CD1c-positive myeloid dendritic cell (primary cell): ENCODE measurements around the gene CAMTA2.

Experiments
- DNase-seq: peaks from one replicate; pipeline ENCODE4 v3.0.0-alpha.2; 2016; ENCODE audit errors: extremely low spot score

The CAMTA2 gene

GRCh38 chr17:4947010-4947410, 40.5 kb downstream of the CAMTA2 start:
- peak; percentile 39 for DNase-seq

GRCh38 chr17:4946312-4946976, 41.0 kb downstream of the CAMTA2 start:
- DNase-seq: peak; percentile 61

GRCh38 chr17:4945944-4946280, 41.6 kb downstream of the CAMTA2 start:
- no peak for DNase-seq

- DNase-seq: peak; percentile 82
Measured at GRCh38 chr17:4945176-4945943, 42.1 kb downstream of the CAMTA2 start.

- DNase-seq: no peak
Measured at GRCh38 chr17:4944554-4945175, 42.8 kb downstream of the CAMTA2 start.

- peak; percentile 49 for DNase-seq
Measured at GRCh38 chr17:4944163-4944553, 43.3 kb downstream of the CAMTA2 start.

- DNase-seq: no peak
Measured at GRCh38 chr17:4942760-4943508, 44.5 kb downstream of the CAMTA2 start.

GRCh38 chr17:4941319-4941610, 46.2 kb downstream of the CAMTA2 start:
- DNase-seq: no peak

GRCh38 chr17:4940555-4941318, 46.7 kb downstream of the CAMTA2 start:
- DNase-seq: no peak

- peak; percentile 100 for DNase-seq
Measured at GRCh38 chr17:4939796-4940554, 47.5 kb downstream of the CAMTA2 start, which contains the start of the genes RNF167 and SLC25A11. RNF167 (plus strand) TSS chr17:4940268; CDS start chr17:4940910, 642 bp downstream. SLC25A11 (minus strand) TSS chr17:4940046; CDS start chr17:4939910, 136 bp downstream.

- DNase-seq: no peak
Measured at GRCh38 chr17:4939546-4939795, 48.0 kb downstream of the CAMTA2 start.

GRCh38 chr17:4938688-4939545, 48.6 kb downstream of the CAMTA2 start:
- DNase-seq: no peak

- no peak for DNase-seq
Measured at GRCh38 chr17:4938069-4938491, 49.4 kb downstream of the CAMTA2 start.

GRCh38 chr17:4937553-4937952, 49.9 kb downstream of the CAMTA2 start:
- DNase-seq: no peak

- DNase-seq: no peak
Measured at GRCh38 chr17:4936436-4936835, 51.0 kb downstream of the CAMTA2 start.

GRCh38 chr17:4935650-4936049, 51.8 kb downstream of the CAMTA2 start:
- DNase-seq: no peak

- DNase-seq: peak; percentile 49
Measured at GRCh38 chr17:4934173-4934979, 53.1 kb downstream of the CAMTA2 start.

- DNase-seq: no peak
Measured at GRCh38 chr17:4933646-4934045, 53.8 kb downstream of the CAMTA2 start.

GRCh38 chr17:4932756-4933155, 54.7 kb downstream of the CAMTA2 start:
- no peak for DNase-seq
